Putamen (tissue), 1 donor: ENCODE results near the gene NFYA.
A peak's percentile ranks its signal among the peaks of the same experiment; 100 is the strongest.

Source experiments
- DNase-seq: peaks from one replicate; pipeline ENCODE4 v3.0.0-alpha.2; 2016; ENCODE audit warnings: low spot score

NFYA gene

GRCh38 chr6:41072836-41073202 is at the start of gene NFYA:
NFYA (plus strand) TSS chr6:41072974; CDS start chr6:41079090, 6,116 bp downstream.
- no peak for DNase-seq

GRCh38 chr6:41023114-41023513 is 49.7 kb upstream of the NFYA start:
- DNase-seq, result no peak

GRCh38 chr6:41025966-41026530 is 46.7 kb upstream of the NFYA start:
- no peak for DNase-seq

- no peak for DNase-seq
These were observed 45.5 kb upstream of the NFYA start for GRCh38 chr6:41027241-41027640.

DNA sequence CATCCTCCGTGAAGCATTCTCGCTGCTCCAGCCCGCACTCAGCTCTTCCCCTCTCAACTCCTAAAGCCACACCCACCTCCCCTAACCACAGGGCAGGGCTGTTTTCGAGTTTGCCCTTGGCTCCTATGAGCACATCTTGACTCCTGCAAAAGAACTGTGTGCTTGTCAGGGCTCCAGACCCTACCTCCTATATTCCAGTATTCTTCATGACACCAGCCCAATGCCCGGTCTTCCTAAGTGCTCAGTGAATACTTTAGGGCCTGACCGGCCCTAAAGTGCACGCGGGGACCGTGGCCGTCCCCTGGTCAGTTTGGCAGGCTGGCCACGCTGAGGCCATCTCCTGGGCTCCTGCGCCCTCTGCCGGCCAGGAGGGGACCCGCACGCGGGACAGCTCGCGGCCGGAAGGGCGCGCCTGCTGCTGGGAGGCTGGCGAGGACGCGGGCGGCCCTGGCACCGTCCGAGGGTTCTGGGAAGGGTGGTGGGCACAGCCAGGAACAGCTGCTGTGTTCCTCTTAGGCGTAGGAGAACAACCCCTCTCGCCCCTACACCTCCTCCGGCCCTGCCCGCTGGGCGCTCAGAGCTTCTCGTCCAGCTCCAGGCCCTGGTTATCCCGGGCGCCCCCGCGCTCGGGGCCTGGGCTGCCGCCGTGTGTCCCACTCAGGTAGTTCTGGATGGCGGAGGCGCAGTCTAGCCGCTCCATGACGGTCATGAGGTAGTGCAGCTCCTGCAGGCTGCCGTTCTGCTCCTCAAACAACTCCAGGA is 44.8 kb upstream of the NFYA start:
- peak; percentile 14 for DNase-seq

GRCh38 chr6:41028561-41029412 is 44.0 kb upstream of the NFYA start:
- no peak for DNase-seq

- DNase-seq, result no peak
These were observed 39.9 kb upstream of the NFYA start for GRCh38 chr6:41032830-41033229.

GRCh38 chr6:41033776-41034175 is 39.0 kb upstream of the NFYA start:
- DNase-seq, result no peak

- no peak for DNase-seq
These were observed 36.6 kb upstream of the NFYA start for GRCh38 chr6:41036186-41036585.

DNA sequence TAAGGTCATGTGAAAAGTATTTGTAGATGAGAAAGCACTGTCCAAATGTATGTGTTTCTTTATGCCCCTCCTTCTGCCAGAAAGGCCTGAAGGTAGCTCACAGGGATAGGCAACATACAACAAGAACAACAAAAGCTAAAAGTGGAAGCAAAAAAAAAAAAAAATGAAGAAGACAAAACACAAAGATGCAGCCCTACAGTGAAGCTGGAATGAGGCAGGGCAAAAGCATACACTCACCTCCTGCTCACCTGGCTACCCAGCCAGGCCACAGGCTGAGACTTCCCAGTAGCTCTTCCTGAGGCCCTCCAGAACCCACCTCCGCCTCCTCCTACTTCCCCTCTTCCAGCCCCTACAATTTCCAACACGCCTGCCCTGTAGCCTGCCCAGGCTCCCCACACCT is 36.2 kb upstream of the NFYA start:
- no peak for DNase-seq

DNA sequence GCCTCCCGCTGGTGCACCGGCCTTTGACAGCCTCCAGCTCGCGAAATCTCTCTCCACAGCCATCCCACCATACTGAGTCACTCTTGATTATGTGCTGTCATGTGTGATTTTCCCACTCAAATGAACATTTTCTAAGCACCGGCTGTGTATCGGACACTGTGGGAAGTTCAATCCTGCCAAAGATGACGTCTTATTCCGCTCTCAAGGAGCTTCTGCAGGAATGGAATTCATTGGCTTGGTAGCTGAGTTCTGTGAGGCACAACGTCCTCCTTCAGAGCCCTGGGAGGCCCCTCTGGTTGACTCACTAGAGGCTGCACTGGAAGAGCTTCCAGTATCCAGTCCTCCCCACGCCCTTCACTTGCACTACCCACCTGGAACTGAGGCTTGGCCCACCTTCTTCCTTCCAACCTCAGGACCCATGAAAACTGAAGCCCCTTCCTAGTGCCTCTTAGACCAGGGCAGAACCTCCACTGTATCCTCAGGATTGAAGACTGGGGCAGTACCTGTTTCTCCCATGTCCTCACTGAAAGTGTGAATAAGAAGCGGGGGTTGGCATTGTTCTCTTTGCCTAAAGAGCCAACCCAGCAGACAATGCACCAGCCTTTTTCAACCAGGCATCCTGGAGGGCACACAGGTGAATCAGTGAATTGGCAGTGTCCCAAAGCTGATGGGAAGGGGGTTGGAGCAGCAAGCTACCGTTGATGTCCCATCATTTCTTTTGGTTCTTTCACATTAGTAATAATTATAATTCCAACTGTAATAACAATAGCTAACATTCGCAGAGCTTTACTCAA is 35.5 kb upstream of the NFYA start:
- no peak for DNase-seq

- DNase-seq, result no peak
These were observed 34.6 kb upstream of the NFYA start for GRCh38 chr6:41038205-41038604.

GRCh38 chr6:41039060-41039998 is 33.4 kb upstream of the NFYA start, which contains the start of gene UNC5CL:
UNC5CL (minus strand) TSS chr6:41039221; CDS start chr6:41035074, 4,147 bp downstream.
- DNase-seq, result no peak

- DNase-seq, result no peak
These were observed 32.5 kb upstream of the NFYA start for GRCh38 chr6:41040101-41040939.

GRCh38 chr6:41040940-41041536 is 31.7 kb upstream of the NFYA start:
- DNase-seq, result no peak

GRCh38 chr6:41042226-41043055 is 30.3 kb upstream of the NFYA start, which contains the start of gene TSPO2:
TSPO2 (plus strand) TSS chr6:41042467; CDS start chr6:41042986, 519 bp downstream.
- DNase-seq, result no peak

DNA sequence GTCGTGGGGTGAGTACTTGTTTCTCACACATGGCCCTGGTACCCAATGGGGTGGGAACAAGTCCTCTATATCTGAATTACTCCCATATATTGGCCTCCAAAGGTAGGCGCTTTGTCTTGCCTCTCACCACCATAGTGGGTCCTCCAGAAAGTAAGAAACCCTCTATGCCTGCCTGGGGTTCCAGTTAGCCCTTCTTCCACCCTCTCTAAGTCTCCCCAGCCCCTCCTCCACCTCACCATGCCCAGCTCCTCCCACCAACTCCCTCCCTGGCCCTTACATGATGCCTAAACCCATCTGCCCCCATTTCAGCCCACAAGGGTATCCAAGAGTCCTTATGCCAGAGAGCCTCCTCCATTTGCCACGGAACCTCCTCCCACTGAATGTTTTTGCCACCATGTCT is 29.6 kb upstream of the NFYA start:
- DNase-seq, result no peak

DNA sequence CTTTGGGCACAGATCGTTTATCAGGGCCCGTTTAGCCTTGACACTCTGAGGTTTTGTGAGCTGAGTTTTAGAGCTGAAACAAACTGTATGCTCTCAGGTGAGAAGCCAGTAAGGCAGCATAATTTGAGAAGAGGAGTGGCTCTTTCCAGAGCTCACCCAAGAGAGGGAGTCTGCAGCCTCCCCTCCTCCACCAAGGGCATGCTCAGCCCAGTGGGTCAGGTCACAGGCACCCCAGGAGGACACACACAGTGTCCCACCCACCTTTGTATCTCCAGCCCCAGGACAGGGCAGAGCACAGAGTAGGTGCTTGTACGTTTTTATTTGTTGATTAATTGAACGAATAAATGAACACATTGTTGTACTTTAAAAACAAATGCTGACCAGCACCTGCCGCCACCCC is 27.1 kb upstream of the NFYA start:
- no peak for DNase-seq

GRCh38 chr6:41046084-41046483 is 26.7 kb upstream of the NFYA start:
- no peak for DNase-seq
